ENCODE measurements around the gene KIF2A. TPM values are rescaled to one million over a fixed set of nuclear protein-coding genes. Genes with fewer than 3 reads are reported as not detected.

KIF2A gene
- total RNA-seq, 1 experiment from 2014 or later: 42.9 TPM

- Histone ChIP-seq H3K4me2 (ENCODE audit: low read length) (no peak overlapping the region), H4K20me1 (ENCODE audit: insufficient read depth) (no peaks in the 10 kb centered on the region), H3K27ac (ENCODE audit: low read depth, low read length) (no peak overlapping the region), H2AFZ (ENCODE audit: low read depth, low read length, poor library complexity, severe bottlenecking) (no peak overlapping the region), H3K4me1 (ENCODE audit: control insufficient read depth in 1 of 2, insufficient read depth in 2 of 2, low read length in 2 of 2) (peaks cover 7% of the 10 kb centered on the region in 2 experiments), H3K79me2 (ENCODE audit: insufficient read depth, low read length) (no peaks in the 10 kb centered on the region), H3K9me3 (ENCODE audit: control insufficient read depth in 1 of 2, insufficient read depth in 1 of 2, low read depth in 1 of 2, low read length in 2 of 2) (no peaks in the 10 kb centered on the region), H3K4me3 (replicated peaks in 1 of 2; ENCODE audit: low read depth in 1 of 2, low read length in 2 of 2) (no peak overlapping the region), H3K36me3 (ENCODE audit: control insufficient read depth in 1 of 2, insufficient read depth in 2 of 2, low read length in 2 of 2) (no peaks in the 10 kb centered on the region), H3K9ac (ENCODE audit: low read length) (no peak overlapping the region), H3K27me3 (ENCODE audit: insufficient read depth, low read length) (no peaks in the 10 kb centered on the region), H3K9me2 (ENCODE audit: insufficient read depth) (no peaks in the 10 kb centered on the region; the same call in 1 of the 2 replicates)
- intact Hi-C loops (cut with micrococcal nuclease): no loop called here
- ChIA-PET CTCF (interaction anchor here (0.5 kb wide), 1 partner anchor 24 kb away, joined by 3 read pairs; no protein-coding TSS in a partner anchor), POLR2A (no interaction called here), RAD21 (ENCODE audit: low non-redundant PET in 1 of 2, low total read pairs in 2 of 2, uncharacterized antibody in 2 of 2, unreplicated experiment in 2 of 2) (no interaction called here)
- no TSS peak for BruUV-seq (replicated peaks)
- ATAC-seq (no peak), DNase-seq (ENCODE audit: low read depth, low spot score) (no peak)
- TF ChIP-seq EZH2 (IDR thresholded peaks at IDR 0.05) (no peak), YY1 (IDR thresholded peaks at IDR 0.05; ENCODE audit: extremely low read depth, insufficient replicate concordance, low read depth, low read length) (no peak), EZH2phosphoT487 (IDR thresholded peaks at IDR 0.05; ENCODE audit: borderline replicate concordance) (no peak), CTCF (IDR thresholded peaks at IDR 0.05 in 2 of 3, conservative IDR thresholded peaks at IDR 0.05 in 1 of 3; ENCODE audit: borderline replicate concordance in 1 of 3, insufficient read depth in 1 of 3, low read depth in 2 of 3, low read length in 2 of 3) (no peak), TCF7L2 (IDR thresholded peaks at IDR 0.05; ENCODE audit: borderline replicate concordance, extremely low read depth, insufficient read depth, insufficient read length) (no peak), CBX3 (IDR thresholded peaks at IDR 0.05; ENCODE audit: low read depth) (no peak), ZNF274 (IDR thresholded peaks at IDR 0.05; ENCODE audit: low read depth, low read length) (no peak), POLR2AphosphoS5 (IDR thresholded peaks at IDR 0.05; ENCODE audit: low read depth, low read length) (no peak), ELF1 (IDR thresholded peaks at IDR 0.05; ENCODE audit: borderline replicate concordance, low read depth) (no peak)
These were observed 40.3 kb upstream of the KIF2A start for GRCh38 chr5:62265648-62266112.

Data from HCT116 (cell line).